H9 (cell line): ENCODE measurements around the gene C2orf68. TPM values are rescaled to one million over a fixed set of nuclear protein-coding genes. Genes with fewer than 3 reads are reported as not detected.

Experiments
- DNase-seq: peaks from one replicate; pipeline ENCODE4 v3.0.0-alpha.2; 2017
- H2AFZ ChIP-seq: one replicate; pipeline ENCODE4 v1.6.1; 2013; ENCODE audit warnings: mild to moderate bottlenecking, low read length, control low read depth, moderate library complexity
- H2AK5ac ChIP-seq: 2 replicates; pipeline ENCODE4 v1.6.1; 2013; ENCODE audit warnings: low read length, control low read depth, mixed read lengths; ENCODE audit not compliant: insufficient read length
- H2BK120ac ChIP-seq: one replicate; pipeline ENCODE4 v1.6.1; 2013; ENCODE audit warnings: low read depth, mild to moderate bottlenecking, low read length, control low read depth, inconsistent platforms; ENCODE audit not compliant: poor library complexity, severe bottlenecking
- H2BK12ac ChIP-seq: 2 replicates; pipeline ENCODE4 v1.6.1; 2013; ENCODE audit warnings: low read length, control low read depth, mixed read lengths, low read depth; ENCODE audit not compliant: insufficient read length
- H2BK15ac ChIP-seq: 2 replicates; pipeline ENCODE4 v1.6.1; 2013; ENCODE audit warnings: low read depth, low read length, control low read depth
- H2BK20ac ChIP-seq: one replicate; pipeline ENCODE4 v1.6.1; 2013; ENCODE audit warnings: low read depth, mild to moderate bottlenecking, low read length, control low read depth, inconsistent platforms; ENCODE audit not compliant: poor library complexity, severe bottlenecking
- H2BK5ac ChIP-seq: 2 replicates; pipeline ENCODE4 v1.6.1; 2013; ENCODE audit warnings: low read length, control low read depth, mixed read lengths; ENCODE audit not compliant: insufficient read length
- H3K14ac ChIP-seq: 2 replicates; pipeline ENCODE4 v1.6.1; 2013; ENCODE audit warnings: low read length, control low read depth; ENCODE audit not compliant: insufficient read depth
- H3K18ac ChIP-seq: 2 replicates; pipeline ENCODE4 v1.6.1; 2013; ENCODE audit warnings: low read depth, mild to moderate bottlenecking, mixed read lengths, low read length, control low read depth; ENCODE audit not compliant: insufficient read length
- H3K23ac ChIP-seq: 2 replicates; pipeline ENCODE4 v1.6.1; 2013; ENCODE audit warnings: low read length, control low read depth, mixed read lengths, low read depth; ENCODE audit not compliant: insufficient read length
- H3K23me2 ChIP-seq: 2 replicates; pipeline ENCODE4 v1.6.1; 2013; ENCODE audit warnings: low read depth, mild to moderate bottlenecking, mixed read lengths, low read length, control low read depth; ENCODE audit not compliant: insufficient read length, poor library complexity, severe bottlenecking
- H3K27ac ChIP-seq: 2 replicates; pipeline ENCODE4 v1.5.1; 2013; ENCODE audit warnings: low read length, control low read depth, mixed read lengths, low read depth; ENCODE audit not compliant: insufficient read length
- H3K27me3 ChIP-seq: 2 replicates; pipeline ENCODE4 v1.6.1; 2013; ENCODE audit warnings: low read length, control low read depth, inconsistent platforms; ENCODE audit not compliant: insufficient read depth
- H3K4ac ChIP-seq: 2 replicates; pipeline ENCODE4 v1.6.1; 2013; ENCODE audit warnings: low read depth, mild to moderate bottlenecking, control low read depth, inconsistent platforms, low read length, moderate library complexity
- H3K4me1 ChIP-seq: 2 replicates; pipeline ENCODE4 v1.6.1; 2013; ENCODE audit warnings: low read length, control low read depth, inconsistent platforms; ENCODE audit not compliant: insufficient read depth
- H3K4me2 ChIP-seq: 2 replicates; pipeline ENCODE4 v1.6.1; 2013; ENCODE audit warnings: low read length, control low read depth, mixed read lengths; ENCODE audit not compliant: insufficient read length, insufficient read depth
- H3K56ac ChIP-seq: 2 replicates; pipeline ENCODE4 v1.6.1; 2013; ENCODE audit warnings: low read depth, mild to moderate bottlenecking, mixed read lengths, low read length, control low read depth; ENCODE audit not compliant: insufficient read length
- H3K79me1 ChIP-seq: 2 replicates; pipeline ENCODE4 v1.6.1; 2013; ENCODE audit warnings: low read depth, mild to moderate bottlenecking, moderate library complexity, low read length, control low read depth, inconsistent platforms; ENCODE audit not compliant: insufficient read depth, poor library complexity, severe bottlenecking
- H3K79me2 ChIP-seq: 2 replicates; pipeline ENCODE4 v1.6.1; 2013; ENCODE audit warnings: low read length, control low read depth, inconsistent platforms; ENCODE audit not compliant: insufficient read depth
- H3K9ac ChIP-seq: 2 replicates; pipeline ENCODE4 v1.6.1; 2013; ENCODE audit warnings: low read length, control low read depth, mixed read lengths; ENCODE audit not compliant: insufficient read length; ENCODE audit errors: extremely low read depth
- H3K9me3 ChIP-seq: one replicate; pipeline ENCODE4 v1.6.1; 2013; ENCODE audit warnings: low read depth, low read length, inconsistent platforms; ENCODE audit not compliant: control insufficient read depth
- H3T11ph ChIP-seq: one replicate; pipeline ENCODE4 v1.6.1; 2013; ENCODE audit warnings: mild to moderate bottlenecking, low read length, control low read depth, inconsistent platforms
- H4K20me1 ChIP-seq: one replicate; pipeline ENCODE4 v1.6.1; 2013; ENCODE audit not compliant: control insufficient read depth, insufficient read length, insufficient read depth
- H4K5ac ChIP-seq: 2 replicates; pipeline ENCODE4 v1.6.1; 2013; ENCODE audit warnings: low read depth, mild to moderate bottlenecking, mixed read lengths, low read length, control low read depth; ENCODE audit not compliant: insufficient read length
- H4K8ac ChIP-seq: replicated peaks from 2 replicates; pipeline ENCODE4 v1.6.1; 2013; ENCODE audit warnings: low read length, control low read depth, mixed read lengths, low read depth; ENCODE audit not compliant: insufficient read length
- H4K91ac ChIP-seq: 2 replicates; pipeline ENCODE4 v1.6.1; 2013; ENCODE audit warnings: low read depth, mild to moderate bottlenecking, moderate library complexity, mixed read lengths, low read length, control low read depth; ENCODE audit not compliant: insufficient read length
- H3K27ac Mint-ChIP-seq, 3 experiments: 2 replicates in 2 of 3; 3 replicates in 1 of 3; pipeline ENCODE4 v1.8.0; 2020 to 2021; ENCODE audit warnings: mixed read lengths in 3 of 3, mild to moderate bottlenecking in 1 of 3, moderate library complexity in 1 of 3
- H3K27me3 Mint-ChIP-seq: 2 replicates; pipeline ENCODE4 v1.8.0; 2021; ENCODE audit warnings: low read depth, mild to moderate bottlenecking, moderate library complexity, mixed read lengths
- H3K36me3 Mint-ChIP-seq, 3 experiments: 2 replicates in 2 of 3; 3 replicates in 1 of 3; pipeline ENCODE4 v1.8.0; 2020 to 2021; ENCODE audit warnings: low read depth in 3 of 3, mixed read lengths in 3 of 3; ENCODE audit not compliant: insufficient read depth in 1 of 3
- H3K4me1 Mint-ChIP-seq, 2 experiments: 2 replicates each; pipeline ENCODE4 v1.8.0; 2020; ENCODE audit warnings: mixed read lengths in 2 of 2
- H3K4me3 Mint-ChIP-seq, 2 experiments: 2 replicates in 1 of 2; 3 replicates in 1 of 2; pipeline ENCODE4 v1.8.0; 2020 to 2021; ENCODE audit warnings: mild to moderate bottlenecking in 2 of 2, mixed read lengths in 2 of 2, moderate library complexity in 1 of 2
- H3K9me3 Mint-ChIP-seq, 2 experiments: 2 replicates in 1 of 2; 3 replicates in 1 of 2; pipeline ENCODE4 v1.8.0; 2020; ENCODE audit warnings: mild to moderate bottlenecking in 2 of 2, mixed read lengths in 2 of 2, moderate library complexity in 1 of 2
- WGBS: extraction: QIAGEN DNeasy Blood & Tissue Kit; methylation state at CpG from one replicate; pipeline ENCODE4 v1.1.7; 2013; ENCODE audit warnings: missing lambda C conversion rate, low lambda C conversion rate, mixed read lengths; ENCODE audit not compliant: insufficient read length; ENCODE audit errors: extremely low coverage; 5-methylcytosine and 5-hydroxymethylcytosine counted together
- total RNA-seq: library from RNA; stranded (reverse); gene quantifications from 2 replicates; pipeline ENCODE4 v1.2.1, GENCODE V29; 2021
- TF ChIP-seq, protein P1 (sequence below): fragments of 200-600 bp; sonication (generic); conservative IDR thresholded peaks from 3 replicates; pipeline ENCODE4 v1.8.0; 2021; ENCODE audit warnings: antibody characterized with exemption, mild to moderate bottlenecking

The C2orf68 gene
- total RNA-seq, 1 experiment from 2014 or later: 39.6 TPM

DNA sequence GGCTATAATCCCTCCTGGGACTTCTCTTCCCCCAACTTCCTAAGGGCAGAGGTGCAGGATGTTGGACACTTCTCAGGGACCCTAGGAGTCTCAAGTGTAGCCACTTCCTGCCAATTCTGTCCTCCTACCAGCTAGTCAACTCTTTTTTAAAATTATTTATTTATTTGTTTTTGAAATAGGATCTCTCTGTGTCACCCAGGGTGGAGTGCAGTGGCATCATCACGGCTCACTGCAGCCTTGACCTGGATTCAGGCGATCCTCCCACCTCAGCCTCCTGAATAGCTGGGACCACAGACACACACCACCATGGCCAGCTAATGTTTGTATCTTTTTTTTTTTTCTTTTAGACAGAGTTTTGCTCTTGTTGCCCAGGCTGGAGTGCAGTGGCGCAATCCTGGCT is 44.6 kb upstream of the C2orf68 start:
- H3K4me3 Mint-ChIP-seq: no peak overlapping the region
- Histone ChIP-seq H4K91ac (no peak overlapping the region), H3K23ac (no peak overlapping the region), H3T11ph (no peak overlapping the region), H3K79me1 (no peaks in the 10 kb centered on the region), H3K9ac (no peak overlapping the region), H2BK12ac (no peak overlapping the region), H2AK5ac (no peak overlapping the region), H3K27me3 (no peaks in the 10 kb centered on the region), H4K8ac (no peak overlapping the region), H4K5ac (no peak overlapping the region), H2AFZ (no peak overlapping the region), H3K4me2 (no peak overlapping the region), H3K4ac (no peak overlapping the region), H4K20me1 (no peaks in the 10 kb centered on the region), H2BK120ac (no peak overlapping the region), H3K9me3 (no peaks in the 10 kb centered on the region), H3K23me2 (no peaks in the 10 kb centered on the region), H3K18ac (no peak overlapping the region), H3K56ac (no peak overlapping the region), H3K79me2 (no peaks in the 10 kb centered on the region), H2BK5ac (no peak overlapping the region), H2BK20ac (no peak overlapping the region), H3K27ac (no peak overlapping the region), H3K14ac (no peak overlapping the region), H3K4me1 (no peaks in the 10 kb centered on the region), H2BK15ac (no peak overlapping the region)
- no CpG with 5 or more reads among the region's 3 CpGs for WGBS
- no peak for DNase-seq
- no peak overlapping the region for H3K27ac Mint-ChIP-seq
- H3K4me1 Mint-ChIP-seq: peaks cover 4% of the 10 kb centered on the region in 2 experiments; a peak in 2 of 4 replicates
- no peaks in the 10 kb centered on the region for H3K27me3 Mint-ChIP-seq
- H3K36me3 Mint-ChIP-seq: peaks cover 14 to 42% (median 31%) of the 10 kb centered on the region in 3 experiments; a peak in 5 of 7 replicates
- H3K9me3 Mint-ChIP-seq: no peaks in the 10 kb centered on the region
- TF ChIP-seq, protein P1, sequence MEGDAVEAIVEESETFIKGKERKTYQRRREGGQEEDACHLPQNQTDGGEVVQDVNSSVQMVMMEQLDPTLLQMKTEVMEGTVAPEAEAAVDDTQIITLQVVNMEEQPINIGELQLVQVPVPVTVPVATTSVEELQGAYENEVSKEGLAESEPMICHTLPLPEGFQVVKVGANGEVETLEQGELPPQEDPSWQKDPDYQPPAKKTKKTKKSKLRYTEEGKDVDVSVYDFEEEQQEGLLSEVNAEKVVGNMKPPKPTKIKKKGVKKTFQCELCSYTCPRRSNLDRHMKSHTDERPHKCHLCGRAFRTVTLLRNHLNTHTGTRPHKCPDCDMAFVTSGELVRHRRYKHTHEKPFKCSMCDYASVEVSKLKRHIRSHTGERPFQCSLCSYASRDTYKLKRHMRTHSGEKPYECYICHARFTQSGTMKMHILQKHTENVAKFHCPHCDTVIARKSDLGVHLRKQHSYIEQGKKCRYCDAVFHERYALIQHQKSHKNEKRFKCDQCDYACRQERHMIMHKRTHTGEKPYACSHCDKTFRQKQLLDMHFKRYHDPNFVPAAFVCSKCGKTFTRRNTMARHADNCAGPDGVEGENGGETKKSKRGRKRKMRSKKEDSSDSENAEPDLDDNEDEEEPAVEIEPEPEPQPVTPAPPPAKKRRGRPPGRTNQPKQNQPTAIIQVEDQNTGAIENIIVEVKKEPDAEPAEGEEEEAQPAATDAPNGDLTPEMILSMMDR: no peak
